Activated CD8-positive, alpha-beta memory T cell treated with anti-CD3 and anti-CD28 coated beads for 24 hours (primary cell): ENCODE results near the gene CDH19.

Experiments used
- DNase-seq: peaks from one replicate; pipeline ENCODE4 v3.0.0-alpha.2; 2020

The CDH19 gene

GRCh38 chr18:66603941-66604627 is at the start of gene CDH19:
CDH19 (minus strand) TSS chr18:66604090; CDS start chr18:66572204, 31,886 bp downstream.
- no peak for DNase-seq

GRCh38 chr18:66647671-66648070 is 43.8 kb upstream of the CDH19 start:
- DNase-seq, result no peak

GRCh38 chr18:66646609-66647008 is 42.7 kb upstream of the CDH19 start:
- no peak for DNase-seq

DNA sequence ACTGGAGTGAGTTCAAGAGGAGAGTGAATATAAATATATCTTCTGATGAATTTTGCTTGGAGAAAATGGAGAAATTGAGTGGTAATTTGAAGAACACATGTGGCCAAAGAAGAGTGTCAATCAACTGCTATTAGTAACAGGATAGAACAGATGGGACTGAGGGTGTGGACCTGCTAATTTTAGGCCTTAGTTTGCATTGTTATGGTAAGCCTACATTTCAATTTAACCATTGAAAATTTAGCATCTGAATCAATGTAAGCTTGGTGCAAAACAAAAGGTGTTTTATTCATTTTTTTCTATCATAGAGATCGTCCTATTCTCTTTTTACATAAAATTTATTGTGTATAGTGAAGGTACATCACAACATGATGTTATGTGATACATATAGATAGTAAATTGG is 42.1 kb upstream of the CDH19 start:
- no peak for DNase-seq

GRCh38 chr18:66641056-66641455 is 37.2 kb upstream of the CDH19 start:
- no peak for DNase-seq

DNA sequence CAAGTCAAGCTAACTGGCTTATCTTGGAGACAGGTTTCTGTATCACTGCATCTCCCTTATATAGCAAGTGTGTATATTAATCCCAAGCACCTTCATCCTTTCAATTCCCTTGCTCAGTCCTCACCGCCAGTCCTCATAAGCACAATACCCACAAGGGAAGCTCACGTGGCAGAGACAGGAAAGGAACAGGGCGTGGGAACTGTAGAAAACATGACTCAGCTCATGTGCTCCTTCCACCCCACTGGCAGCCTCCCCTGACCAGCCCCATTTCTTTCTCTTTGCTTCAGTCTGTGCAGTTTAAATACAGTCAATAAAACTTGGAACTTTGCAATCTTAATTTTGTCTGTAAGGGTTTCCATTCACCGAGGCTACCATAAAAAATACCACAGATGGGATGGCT is 36.5 kb upstream of the CDH19 start:
- DNase-seq, result no peak

DNA sequence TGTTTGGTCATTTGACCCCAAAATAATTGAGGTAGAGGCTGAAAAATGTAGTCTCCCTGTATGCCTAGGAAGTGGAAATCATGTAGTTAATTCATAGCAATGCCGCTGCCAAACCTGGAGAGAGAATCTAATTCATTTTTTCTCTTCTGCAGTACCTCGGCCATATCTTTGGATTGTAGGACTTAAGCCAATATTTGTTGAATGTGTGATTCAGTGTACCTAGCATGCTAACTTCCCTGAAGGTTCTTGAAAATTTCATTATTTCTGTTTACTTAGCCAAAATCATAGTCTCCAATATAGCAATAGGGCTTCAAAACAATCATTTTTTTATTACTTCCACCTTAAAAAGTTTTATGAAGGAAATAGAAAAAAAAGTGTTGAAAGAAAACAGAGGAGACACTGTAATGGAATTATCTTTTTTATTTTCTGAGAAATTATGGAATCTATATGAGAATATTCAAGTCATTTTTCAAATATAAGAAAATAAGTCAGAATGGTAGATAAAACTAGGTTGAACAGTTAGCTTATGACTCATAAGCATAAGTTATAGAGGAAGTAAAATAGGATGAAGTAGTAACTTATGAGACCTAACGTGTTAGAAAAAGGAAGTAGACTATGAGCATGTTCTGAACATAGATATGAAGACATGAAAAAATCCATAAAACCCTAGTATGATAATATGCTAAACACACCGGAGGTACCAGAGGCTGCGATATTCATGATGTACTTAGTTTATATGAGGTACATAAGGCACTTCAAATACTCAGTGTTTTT is 35.2 kb upstream of the CDH19 start:
- DNase-seq, result no peak

GRCh38 chr18:66635342-66635741 is 31.5 kb upstream of the CDH19 start:
- DNase-seq, result no peak

GRCh38 chr18:66632756-66633155 is 28.9 kb upstream of the CDH19 start:
- no peak for DNase-seq

GRCh38 chr18:66630831-66631230 is 26.9 kb upstream of the CDH19 start:
- no peak for DNase-seq

- DNase-seq, result no peak
These were observed 19.9 kb upstream of the CDH19 start for GRCh38 chr18:66623821-66624220.

- DNase-seq, result no peak
These were observed 18.1 kb upstream of the CDH19 start for GRCh38 chr18:66621816-66622576.

DNA sequence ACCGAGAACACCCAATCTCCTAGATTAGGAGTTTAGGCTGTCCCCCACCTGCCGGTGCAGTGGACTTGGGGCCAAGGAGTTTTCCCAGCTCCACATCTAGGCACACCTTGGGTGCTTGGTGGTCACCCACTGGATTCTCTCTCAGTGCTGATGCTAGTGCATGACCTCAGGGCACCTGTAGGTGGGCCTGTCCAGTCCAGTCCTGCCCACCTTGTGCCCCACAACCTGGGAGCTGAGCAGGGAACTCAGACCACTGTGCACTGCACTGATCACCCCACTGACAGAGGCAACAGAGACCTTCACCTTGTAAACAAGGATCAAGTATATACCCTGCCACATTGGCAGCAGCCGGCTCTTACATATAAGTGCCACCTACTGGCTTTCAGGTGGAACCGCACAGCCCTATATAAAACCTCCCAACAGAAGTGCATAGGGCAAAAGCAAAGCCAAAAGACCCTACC is 12.7 kb upstream of the CDH19 start:
- no peak for DNase-seq

- no peak for DNase-seq
These were observed 11.3 kb upstream of the CDH19 start for GRCh38 chr18:66615176-66615575.

DNA sequence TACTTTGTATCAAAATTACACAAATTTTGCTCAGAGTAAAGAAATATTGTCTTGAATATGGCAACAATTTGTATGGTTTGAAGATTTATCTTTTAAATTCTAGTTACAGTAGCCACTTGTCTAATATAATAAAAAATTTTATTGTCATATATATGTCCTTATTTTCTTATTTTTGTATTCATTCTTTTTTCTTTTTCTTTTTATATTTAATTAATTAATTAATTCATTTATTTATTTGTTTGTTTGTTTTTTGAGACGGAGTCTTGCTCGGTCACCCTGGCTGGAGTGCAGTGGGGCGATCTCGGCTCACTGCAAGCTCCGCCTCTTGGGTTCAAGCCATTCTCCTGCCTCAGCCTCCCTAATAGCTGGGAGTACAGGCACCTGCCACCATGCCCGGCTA is 3.7 kb upstream of the CDH19 start:
- no peak for DNase-seq

- DNase-seq, result no peak
These were observed 2.2 kb downstream of the CDH19 start for GRCh38 chr18:66601649-66602048.

DNA sequence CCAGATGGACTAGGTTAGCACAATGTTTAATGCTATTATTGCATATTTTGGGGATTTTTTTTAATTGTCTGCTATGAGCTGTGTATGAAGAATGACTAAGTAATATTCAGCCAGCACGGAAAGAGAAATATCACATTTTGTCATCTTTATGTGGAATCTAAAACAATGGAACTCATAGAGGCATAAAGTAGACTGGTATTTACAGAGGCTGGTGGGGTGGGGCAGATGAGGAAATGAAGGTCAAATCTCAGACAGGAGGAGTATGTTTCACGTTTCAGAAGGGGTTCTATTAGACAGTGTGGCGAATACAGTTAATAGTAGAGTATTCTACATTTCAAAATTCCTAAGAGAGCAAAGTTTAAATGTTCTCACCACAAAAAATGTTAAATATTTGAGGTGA is 4.7 kb downstream of the CDH19 start:
- DNase-seq, result no peak

DNA sequence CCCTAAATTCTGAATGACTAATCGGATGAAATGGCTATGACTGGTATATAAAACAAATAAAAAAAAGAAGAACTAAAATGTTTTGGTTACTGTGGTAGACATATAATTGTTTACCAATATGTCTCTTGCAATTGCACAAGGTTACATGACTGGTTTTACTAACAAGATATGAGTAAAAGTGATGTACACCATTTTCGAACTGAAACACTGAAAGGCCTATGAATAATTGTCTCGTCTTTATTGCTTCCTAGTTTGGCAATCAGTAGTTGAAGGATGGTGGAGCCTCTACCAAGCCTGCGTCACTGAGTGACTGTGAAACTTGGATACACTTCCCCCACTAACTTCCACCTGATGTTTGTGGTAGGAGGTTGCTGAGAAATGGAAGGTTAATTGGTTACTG is 16.5 kb downstream of the CDH19 start:
- DNase-seq, result no peak

- no peak for DNase-seq
These were observed 21.7 kb downstream of the CDH19 start for GRCh38 chr18:66582211-66582610.

GRCh38 chr18:66575263-66575662 is 28.6 kb downstream of the CDH19 start:
- no peak for DNase-seq

GRCh38 chr18:66571845-66572244 is 32.0 kb downstream of the CDH19 start:
- no peak for DNase-seq

DNA sequence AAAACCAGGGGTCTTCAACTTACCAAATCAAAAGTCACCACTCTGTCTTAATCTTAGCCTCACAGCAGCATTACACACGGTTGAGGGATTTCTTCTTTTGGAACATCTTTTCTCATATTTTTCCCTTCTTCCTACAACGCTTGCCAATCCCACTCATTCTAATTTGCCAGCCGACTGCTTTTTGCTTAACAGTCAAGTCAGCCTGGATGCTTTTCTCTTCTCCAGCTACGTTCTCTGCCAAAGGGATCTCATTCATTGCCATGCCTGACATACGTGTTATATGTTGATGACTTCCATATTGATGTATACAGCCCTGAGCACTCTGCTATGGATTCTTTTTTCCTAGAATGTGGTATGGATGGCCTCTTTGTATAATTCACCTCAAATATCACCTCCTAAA is 37.3 kb downstream of the CDH19 start:
- no peak for DNase-seq

DNA sequence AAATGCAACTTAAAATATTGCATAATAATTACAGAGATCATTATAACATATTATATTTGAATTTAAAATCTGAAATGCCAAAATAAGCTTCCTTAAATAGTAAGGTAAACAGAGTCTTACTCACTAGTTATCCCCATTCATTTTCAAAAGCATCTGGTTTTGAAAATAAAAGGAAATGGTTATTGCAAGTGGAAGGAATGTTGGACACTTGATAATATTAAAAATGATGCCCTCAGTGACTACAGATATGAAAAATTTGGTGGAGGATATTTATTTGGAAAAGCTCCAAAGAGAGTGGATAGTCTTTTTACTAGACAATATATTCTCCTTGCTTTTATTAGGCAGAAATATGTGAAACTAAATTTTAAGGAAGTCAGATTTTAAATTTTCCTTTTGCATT is 39.7 kb downstream of the CDH19 start:
- no peak for DNase-seq

GRCh38 chr18:66562279-66562678 is 41.6 kb downstream of the CDH19 start:
- no peak for DNase-seq
